NT2/D1 (cell line): ENCODE results near the gene TPRX1.

Experiments
- YY1 ChIP-seq: IDR thresholded peaks from 2 replicates; pipeline ENCODE4 v1.6.1; 2011; ENCODE audit not compliant: insufficient read length, insufficient read depth
- ZNF274 ChIP-seq: IDR thresholded peaks from 2 replicates; pipeline ENCODE4 v1.6.1; 2011; ENCODE audit warnings: mild to moderate bottlenecking, low read depth, low read length

- TF ChIP-seq ZNF274 (no peak), YY1 (no peak)
These were observed 26.1 kb downstream of the TPRX1 start, which contains the start of gene SELENOW for GRCh38 chr19:47778049-47778953.
